GM12872 (cell line): ENCODE measurements around the gene WIF1.

ENCODE experiments used
- CTCF ChIP-seq: IDR thresholded peaks from 3 replicates; pipeline ENCODE4 v1.5.1; 2011; ENCODE audit warnings: low read depth, mild to moderate bottlenecking, low read length, moderate library complexity; ENCODE audit not compliant: insufficient read depth

Gene WIF1

DNA sequence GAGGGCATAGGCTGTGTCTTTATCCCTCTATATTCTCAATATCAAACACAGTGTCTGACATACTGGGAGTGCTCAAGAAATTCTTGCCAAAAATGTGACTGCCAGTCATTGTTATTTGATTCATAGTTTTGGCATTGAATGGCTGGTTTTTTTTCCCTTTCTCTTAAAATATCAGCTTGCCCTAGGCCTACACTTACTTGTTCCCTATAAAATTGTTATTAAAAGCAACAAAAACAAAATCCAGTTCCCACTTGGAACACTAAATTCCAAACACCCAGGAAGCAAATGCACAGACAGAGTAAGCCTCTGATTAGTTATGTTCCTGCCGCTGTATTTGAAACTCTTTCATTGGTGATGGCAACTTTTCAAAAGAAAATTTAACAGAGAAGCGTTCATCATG lies 110.7 kb downstream of the WIF1 start:
- TF ChIP-seq CTCF: no peak

DNA sequence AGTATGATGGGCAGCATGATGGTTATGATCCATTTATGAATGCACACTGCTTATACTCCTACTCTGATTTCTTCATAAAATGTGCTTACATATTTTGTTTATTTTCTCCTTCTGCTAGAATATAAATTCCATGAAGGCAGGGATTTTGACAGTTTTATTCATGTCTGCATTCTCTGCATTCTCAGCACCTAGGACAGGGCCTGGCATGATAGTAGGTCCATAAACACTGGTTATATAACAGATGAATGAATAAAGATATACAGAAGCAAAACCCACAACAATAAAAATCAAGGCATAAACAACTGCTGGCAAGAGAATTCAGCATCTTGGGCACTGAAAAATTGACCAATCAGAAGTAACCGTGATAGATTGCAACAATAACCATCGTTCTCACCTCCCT lies 115.4 kb downstream of the WIF1 start:
- TF ChIP-seq CTCF: no peak

- no peak for TF ChIP-seq CTCF
These were observed 116.8 kb downstream of the WIF1 start for GRCh38 chr12:65004270-65004669.
